Inflammatory macrophage treated with lipopolysaccharide for 1 hour (primary cell): ENCODE results near the gene CARMIL3.

Experiments used
- DNase-seq, 2 donors: peaks; one replicate each; pipeline ENCODE4 v3.0.0-alpha.2; 2020 to 2022

Gene CARMIL3

DNA sequence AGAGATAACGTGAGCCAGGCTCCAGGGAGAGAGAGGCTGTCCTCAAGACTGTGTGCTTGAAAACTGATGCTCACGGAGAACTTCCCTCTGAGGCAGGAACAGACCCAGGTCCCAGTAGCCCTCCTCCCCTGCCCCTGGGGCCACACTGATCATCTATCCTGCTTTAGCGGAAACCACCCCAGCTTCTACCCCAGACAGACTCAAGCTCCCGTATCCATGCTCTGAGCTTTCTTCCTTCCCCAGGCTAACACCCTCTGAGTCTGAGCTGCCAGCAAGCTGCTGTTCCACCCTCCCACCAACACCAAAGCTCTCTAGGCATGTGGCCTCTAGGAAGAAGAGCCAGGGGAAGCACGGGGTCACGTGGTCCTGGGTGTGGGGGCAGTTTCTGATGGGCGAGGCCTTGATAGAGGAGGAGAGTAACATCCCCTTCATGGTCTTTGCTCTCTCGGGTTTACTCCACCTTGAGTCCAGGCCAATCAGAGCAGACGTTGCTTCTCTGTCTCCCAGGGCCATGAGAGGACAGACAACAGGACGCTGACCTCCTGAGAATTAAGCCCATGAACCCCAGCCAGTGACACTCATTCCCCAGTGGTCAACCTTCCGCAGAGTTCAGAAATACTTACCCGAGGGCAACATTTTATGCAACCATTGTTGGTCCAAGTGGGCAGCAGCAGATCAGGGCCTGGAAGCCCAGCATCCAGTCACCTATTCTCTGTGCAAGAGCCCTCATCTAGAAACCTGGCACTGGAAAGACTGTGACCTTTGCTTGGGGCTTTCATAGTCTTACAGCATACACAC is 43.7 kb downstream of the CARMIL3 start:
- peak; percentile 88 to 93 for DNase-seq

DNA sequence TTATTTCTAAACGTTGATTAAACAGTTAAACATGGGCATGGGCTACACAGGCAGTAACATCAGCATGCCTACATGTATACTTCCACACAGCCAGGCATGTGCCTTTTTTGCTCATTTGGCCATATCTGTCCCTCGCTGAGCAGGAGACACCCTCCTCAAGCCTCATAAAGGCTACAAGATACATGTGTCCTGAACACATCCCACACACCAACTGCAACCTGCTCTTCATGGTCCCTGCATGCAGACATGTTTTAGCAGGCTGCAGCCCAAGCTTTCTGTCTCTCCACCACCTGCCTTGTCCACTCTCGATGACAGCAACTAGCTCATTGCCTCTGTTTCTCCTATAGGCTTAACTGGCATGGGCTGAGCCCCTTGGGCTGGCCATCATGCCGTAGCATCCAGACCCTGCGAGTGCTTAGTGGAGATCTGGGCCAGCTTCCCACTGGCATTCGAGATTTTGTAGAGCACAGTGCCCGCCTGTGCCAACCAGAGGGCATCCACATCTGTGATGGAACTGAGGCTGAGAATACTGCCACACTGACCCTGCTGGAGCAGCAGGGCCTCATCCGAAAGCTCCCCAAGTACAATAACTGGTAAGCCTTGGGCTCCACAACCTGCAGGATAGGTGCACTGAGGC is 44.9 kb downstream of the CARMIL3 start:
- DNase-seq = no peak

DNA sequence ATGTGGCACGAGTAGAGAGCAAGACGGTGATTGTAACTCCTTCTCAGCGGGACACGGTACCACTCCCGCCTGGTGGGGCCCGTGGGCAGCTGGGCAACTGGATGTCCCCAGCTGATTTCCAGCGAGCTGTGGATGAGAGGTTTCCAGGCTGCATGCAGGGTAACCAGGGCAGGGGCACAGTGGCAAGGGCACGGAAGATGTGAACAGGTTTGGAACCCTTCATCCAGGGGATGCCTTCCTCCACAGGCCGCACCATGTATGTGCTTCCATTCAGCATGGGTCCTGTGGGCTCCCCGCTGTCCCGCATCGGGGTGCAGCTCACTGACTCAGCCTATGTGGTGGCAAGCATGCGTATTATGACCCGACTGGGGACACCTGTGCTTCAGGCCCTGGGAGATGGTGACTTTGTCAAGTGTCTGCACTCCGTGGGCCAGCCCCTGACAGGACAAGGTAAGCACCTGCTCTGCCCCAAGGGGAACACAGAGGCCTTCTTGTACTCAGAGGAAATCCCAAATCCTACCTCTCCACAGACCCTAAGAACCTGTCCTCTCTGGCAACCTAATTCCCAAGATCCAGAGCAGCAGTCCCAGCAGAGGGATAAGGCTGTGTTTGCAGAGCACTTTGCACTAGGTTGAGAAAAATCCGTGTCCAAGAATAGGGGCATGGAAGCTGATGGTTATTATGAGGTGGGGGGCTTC is 46.6 kb downstream of the CARMIL3 start:
- no peak for DNase-seq

DNA sequence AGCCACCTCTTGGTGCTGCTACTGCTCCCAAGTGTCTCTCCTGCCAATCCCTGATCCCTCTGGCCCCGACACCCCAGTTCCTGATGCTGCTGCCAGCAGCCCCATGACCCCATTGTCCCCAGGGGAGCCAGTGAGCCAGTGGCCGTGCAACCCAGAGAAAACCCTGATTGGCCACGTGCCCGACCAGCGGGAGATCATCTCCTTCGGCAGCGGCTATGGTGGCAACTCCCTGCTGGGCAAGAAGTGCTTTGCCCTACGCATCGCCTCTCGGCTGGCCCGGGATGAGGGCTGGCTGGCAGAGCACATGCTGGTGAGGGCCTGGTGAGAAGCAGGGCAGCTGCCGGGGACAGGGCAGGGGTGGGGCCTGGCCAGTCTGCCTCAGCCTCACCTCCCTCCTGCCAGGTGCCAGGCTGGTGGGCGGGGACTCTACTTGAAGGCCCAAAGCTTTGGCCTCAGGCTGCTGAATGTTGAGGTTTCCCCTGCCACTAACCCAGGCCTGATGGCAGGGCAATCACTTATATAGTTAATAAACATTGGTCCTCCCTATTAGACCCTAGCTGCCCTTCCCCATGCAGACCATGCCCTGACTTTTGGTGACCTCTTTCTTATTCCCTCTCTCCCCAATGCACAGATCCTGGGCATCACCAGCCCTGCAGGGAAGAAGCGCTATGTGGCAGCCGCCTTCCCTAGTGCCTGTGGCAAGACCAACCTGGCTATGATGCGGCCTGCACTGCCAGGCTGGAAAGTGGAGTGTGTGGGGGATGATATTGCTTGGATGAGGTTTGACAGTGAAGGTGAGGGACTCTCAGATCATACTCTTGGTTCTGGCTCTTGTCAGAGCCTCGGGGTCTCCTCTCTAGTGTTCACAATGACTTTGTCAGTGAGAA is 47.4 kb downstream of the CARMIL3 start:
- DNase-seq = no peak

DNA sequence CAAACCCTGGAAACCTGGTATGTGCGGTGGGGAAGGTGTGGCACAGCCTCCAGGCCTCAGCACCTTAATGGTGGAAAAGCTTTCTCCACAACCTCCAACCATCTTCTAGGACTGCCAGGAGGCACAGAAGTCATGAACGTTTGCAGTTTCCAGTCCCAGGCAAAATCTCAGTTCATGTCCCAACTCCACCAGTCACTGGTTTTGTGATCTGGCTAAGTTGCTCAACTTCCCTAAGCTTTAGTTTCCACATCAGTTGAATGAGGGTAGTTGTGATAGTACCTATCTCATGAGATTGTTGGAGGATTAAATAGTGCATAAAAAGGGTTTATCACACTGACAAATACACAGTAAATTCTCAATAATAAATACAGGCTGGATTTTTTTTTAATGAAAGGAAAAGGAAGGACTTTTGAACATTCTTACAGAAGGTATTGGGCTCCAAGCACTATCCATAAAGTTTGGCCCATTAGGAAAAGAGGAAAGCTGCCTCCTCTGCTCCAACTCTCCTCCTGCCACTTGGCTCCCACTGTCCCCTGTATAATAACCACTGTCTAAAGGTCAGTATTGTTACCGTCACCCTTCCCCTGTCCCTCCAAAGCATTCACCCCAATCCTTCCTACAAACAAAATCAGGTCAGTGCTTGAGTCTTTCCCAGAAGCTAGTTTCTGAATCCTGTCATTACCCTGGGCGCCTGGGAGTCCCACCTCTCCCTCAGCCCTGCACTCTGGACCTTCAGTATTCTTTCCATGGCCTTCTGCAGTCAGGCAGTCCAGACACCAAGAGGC is 48.6 kb downstream of the CARMIL3 start:
- peak; percentile 48 to 74 for DNase-seq

DNA sequence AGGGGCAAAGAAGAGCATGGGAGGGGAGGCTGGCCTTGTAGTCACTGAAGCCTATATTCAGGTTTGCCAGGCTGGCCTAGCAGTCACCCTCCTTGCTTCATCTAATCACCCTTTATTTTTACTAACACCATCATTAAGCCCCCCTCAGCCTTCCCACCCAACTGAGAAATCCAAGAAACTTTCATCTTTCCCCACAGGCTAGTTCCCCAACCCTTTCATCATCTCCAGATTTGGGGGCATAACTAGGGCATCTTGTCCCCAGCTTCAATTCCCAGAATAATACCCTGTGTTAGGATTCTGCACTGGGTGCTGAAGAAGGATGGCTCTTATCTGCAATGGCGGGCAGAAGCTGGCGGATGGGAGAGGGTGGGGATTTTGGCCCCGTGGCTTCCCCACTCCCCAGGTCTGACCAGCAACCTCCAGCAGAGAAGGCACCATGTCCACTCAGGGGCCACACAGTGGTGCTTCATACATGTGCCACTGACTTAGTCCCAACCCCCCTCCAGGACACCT is 49.2 kb downstream of the CARMIL3 start:
- no peak for DNase-seq

DNA sequence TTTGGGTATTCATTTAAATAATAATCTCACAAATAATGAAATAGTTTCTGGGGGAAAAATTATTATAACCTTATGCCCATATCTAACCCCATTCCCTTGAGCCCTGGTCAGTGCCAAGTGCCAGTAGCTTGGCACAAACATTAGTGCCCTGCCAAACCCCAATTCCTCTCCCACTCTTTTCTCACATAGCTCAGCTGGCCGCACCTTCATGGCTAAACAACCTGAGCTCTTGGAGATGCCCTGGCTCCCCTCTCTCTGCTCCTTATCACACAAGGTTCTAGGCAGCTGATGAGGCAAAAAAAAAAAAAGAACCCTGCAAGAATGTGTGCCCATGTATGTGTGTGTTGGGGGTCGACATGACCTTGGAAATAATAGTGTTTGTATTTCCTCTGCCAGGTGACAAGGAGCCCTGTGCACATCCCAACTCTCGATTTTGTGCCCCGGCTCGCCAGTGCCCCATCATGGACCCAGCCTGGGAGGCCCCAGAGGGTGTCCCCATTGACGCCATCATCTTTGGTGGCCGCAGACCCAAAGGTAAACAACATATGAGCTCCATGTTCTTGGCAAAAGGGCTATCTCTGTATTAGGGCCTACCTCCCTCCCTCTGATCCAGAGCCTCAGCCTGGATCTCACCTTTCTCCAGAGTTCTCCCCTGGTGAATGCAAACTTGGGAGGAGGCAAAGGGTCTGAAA is 50.7 kb downstream of the CARMIL3 start:
- no peak for DNase-seq

DNA sequence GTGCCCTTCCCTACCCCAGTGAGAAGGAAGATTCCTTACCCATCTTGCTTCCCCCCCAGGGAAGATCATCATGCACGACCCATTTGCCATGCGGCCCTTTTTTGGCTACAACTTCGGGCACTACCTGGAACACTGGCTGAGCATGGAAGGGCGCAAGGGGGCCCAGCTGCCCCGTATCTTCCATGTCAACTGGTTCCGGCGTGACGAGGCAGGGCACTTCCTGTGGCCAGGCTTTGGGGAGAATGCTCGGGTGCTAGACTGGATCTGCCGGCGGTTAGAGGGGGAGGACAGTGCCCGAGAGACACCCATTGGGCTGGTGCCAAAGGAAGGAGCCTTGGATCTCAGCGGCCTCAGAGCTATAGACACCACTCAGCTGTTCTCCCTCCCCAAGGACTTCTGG is 51.6 kb downstream of the CARMIL3 start:
- no peak for DNase-seq

DNA sequence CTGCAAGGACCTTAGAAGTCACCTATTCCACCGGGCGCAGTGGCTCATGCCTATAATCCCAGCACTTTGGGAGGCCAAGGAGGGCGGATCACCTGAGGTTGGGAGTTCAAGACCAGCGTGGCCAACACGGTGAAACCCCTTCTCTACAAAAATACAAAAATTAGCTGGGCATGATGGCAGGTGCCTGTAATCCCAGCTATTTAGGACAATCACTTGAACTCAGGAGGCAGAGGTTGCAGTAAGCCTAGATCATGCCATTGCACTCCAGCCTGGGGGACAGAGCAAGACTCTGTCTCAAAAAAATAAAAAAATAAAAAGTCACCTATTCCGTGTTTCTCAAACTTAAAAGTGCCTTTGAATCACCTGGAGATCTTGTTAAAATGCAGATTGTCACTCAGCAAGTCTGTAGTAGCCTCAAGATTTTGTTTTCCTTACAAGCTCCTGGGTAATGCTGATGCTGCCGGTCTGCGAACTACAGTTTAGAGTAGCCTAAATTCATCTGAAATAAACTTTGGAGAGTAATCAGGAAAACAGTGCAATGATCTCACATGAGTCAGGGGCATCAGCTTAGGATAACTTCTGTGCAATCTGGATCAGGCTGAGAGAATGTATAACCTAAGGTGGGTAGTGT is 53.9 kb downstream of the CARMIL3 start:
- DNase-seq = peak in 1 of 2 donors; percentile 59

DNA sequence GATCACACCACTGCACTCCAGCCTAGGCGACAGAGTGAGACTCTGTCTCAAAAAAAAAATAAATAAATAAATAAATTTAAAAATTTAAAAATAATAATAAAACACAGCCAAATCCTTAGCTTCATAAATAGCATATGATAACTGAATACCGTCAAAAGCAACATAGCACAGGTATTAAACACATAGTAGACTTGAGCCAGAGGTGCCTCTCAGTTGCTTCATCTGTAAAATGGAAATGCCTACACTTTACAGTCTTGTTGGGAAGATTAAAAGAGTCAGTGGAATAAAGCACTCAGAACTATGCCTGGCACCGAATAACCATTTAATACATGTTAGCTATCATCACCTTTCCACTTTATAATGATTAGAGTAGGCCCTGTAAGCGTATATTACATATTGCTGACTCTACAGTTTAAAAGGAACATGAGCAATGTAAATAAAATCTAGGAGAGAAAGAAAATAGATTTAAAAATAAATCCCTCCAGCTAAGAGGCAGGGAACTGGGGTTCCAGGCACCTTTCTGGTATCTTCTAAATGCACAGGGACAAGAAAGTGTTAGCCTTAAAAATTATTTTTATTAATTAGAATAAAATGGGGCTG is 55.0 kb downstream of the CARMIL3 start:
- DNase-seq = no peak

DNA sequence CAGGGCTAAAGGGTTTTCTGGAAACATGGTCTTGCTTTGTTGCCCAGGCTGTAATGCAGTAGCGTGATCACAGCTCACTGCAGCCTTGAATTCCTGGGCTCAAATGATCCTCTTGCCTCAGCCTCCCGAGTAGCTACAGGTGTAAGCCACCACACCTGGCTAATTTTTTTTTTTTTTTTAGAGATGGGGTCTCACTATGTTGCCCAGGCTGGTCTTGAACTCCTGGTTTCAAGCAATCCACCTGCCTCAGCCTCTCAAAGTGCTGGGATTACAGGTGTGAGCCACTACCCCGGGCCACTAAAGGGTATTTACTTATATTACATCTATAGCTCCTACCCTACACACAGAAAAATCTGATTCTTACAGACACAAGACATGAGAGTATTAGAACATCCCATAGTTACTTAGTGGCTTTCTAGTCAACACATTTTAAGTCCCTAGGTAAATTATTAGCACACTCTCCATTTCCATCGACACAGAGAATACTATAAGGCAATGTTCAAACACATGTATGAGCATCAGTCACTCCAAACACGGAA is 56.6 kb downstream of the CARMIL3 start:
- no peak for DNase-seq

DNA sequence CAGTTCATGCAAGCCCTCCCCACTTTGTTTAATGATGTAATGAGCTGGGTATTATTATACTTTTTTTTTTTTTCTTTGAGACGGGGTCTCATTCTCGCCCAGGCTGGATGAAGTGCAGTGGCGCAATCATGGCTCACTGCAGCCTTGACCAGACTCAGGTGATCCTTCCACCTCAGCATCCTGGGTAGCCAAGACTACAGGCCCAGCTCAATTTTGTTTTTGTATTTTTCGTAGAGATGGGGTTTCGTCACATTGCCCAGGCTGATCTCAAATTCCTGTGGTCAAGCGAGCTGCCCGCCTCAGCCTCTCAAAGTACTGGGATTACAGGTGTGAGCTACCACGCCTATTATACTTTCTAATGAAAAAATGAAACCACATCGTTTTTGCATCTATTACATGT is 58.3 kb downstream of the CARMIL3 start:
- no peak for DNase-seq

DNA sequence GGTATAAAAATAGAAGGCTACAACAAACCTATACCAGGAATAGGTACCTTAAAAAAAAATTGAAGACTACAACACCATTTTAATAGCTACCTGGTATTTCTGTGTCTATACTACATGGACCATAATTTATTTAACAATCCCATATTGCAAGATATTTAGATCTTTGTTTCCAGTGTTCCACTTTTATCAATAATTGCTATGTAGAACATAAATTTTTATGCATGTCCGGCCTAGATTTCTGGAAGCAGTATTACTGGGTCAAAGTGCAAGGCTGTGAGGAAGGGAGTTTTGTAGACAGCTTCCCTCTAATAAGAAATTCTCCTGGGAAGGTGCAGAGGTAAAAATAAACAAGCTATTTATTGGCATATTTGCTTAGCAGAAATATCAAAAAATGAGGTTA is 58.7 kb downstream of the CARMIL3 start:
- DNase-seq = no peak

DNA sequence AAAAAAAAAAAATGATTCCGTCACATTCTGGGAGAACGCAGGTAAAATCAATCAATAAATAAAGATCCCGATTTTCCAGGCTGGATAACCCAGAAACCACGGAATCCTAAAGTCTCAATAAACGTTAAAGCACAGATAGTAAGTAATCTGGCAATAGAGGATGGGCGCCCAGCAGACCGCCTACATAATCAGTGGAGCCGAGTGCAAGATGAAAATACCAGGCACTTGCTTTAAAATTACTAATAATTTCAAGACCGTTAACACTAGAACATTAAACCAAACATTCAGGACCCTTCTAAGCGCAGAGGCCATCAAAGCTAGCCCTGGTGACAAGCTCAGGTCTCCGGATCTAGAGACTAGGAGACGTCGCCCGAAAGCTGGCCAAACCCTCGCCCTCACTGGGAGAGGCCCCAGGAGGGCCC is 61.6 kb downstream of the CARMIL3 start:
- peak in 1 of 2 donors; percentile 35 for DNase-seq

DNA sequence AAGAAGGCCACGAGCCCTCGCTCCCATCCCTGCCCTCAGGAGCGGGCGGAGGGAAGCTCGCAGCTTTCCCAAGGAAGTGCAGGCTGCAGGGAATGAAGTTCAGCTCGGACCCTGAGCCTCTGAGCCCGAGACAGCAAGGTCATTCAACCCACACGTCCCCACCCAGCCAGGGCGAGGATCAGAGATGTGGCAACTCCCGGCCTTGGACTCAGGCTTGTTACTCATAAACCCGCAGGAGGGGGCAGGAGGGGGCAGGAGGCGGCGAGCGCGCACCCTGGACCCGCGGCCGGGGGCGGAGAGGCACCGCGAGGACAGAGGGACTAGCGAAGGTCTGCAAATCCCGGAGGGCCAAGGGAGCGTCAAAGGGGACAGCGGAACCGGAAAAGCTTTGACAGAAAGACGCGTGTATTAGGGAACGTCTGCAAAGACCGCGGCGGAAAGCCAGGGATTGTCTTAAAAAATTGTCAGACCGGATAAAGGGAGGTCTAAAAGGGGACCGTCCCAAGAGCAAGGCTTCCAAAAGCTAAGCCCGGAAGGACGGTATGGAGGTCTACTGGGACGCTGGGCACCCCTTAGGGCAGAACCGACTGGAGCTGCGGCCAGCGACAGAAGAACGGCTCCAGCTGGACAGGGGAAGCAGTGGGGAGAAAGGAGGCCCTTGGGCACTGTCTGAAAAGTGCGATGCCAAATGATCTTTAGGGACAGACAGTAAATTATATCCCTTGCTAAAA is 62.2 kb downstream of the CARMIL3 start:
- DNase-seq = peak; percentile 91 to 97

DNA sequence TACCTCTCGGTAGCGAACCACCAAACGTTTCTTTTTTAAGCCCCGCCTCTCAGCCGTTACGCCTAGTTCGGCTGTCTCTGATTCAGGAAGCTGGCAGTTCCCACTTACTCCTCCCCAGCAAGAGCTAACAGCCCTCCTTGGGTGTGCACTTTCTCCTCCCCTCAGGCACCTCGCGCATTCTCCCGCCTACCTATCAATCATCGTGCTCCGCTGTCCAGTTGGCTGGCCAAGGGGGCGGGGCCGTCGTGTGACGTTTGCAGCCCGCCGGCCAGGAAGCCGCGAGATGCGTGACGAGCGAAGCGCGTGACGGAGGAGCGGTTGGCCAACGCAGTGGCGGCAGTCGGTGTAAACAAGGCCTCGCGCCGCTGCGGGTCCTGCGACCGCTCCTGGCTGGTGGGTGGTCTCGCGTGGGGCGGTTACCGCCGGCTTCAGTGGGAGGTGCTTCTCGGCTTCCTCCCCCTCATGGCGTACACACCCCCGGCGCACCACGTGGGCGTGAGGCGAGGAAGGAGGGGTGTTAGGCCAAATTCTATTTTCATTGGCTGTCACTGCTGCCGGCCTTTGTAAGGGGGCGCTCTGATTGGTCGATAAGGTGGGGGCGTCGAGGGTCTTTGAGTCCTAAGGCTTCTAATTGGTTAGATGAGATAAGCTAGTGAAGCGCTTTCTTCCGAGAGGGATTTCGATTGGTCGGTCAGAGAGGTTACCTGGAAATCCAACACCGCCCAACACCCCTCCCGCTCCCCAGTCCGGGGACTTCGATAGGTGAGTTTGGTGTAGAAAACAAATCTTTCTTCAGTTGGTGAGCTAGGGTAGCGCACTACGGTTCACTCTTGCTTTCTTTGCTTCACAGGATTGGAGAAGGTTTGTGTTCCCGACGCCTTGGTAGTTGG is 63.0 kb downstream of the CARMIL3 start, which contains the start of the genes DCAF11 and NRL:
TSS of gene DCAF11 (plus strand) at position 246 of the 890 bp plus-strand sequence. CDS start 818 bp downstream, outside the sequence.
TSS of gene NRL (minus strand) at position 418 of the 890 bp plus-strand sequence. CDS start 32,101 bp downstream, outside the sequence.
- DNase-seq = peak; percentile 99 to 100

DNA sequence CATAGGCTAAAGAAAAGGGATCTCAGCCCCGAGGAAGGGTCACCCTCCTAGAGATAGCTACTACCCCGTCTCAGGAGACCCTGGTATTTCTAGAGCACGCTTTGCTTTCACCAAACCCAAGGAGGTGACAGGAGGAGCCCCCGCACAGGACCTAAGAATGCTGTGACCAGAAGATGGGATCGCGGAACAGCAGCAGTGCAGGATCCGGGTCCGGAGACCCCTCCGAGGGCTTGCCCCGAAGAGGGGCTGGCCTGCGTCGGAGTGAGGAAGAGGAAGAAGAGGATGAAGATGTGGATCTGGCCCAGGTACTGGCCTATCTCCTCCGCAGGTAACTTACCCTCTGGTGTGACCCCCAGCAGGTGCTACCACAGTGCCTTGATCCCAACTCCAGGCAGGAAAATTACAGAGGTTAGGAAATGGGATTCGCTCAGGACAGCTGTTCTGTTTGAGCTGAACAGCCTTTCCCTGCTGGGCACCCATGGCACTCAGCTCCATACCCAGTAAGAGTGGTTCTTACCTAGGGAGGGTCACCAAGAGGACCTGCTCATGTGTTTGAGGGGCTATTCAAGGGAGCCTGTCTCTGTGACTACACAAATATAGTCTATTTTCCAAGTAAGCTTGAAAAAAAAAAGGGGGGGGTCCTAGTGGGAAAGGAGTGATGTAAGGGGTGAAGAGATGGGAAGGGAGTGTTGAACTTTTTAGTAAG is 63.8 kb downstream of the CARMIL3 start:
- no peak for DNase-seq
